ENCODE data around the gene CST11. TPM values are rescaled to one million over a fixed set of nuclear protein-coding genes. Genes with fewer than 3 reads are reported as not detected.

CST11 gene, protein sequence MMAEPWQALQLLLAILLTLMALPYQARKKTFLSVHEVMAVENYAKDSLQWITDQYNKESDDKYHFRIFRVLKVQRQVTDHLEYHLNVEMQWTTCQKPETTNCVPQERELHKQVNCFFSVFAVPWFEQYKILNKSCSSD
- not detected in 2 replicates for total RNA-seq (2022)
- not detected for Bru-seq, nascent RNA
- BruChase-seq, experiment 1, labeled RNA remaining after a 6-hour chase, result not detected
- BruChase-seq, experiment 2, labeled RNA remaining after a 2-hour chase, result not detected
- long read RNA-seq, result 0 reads

DNA sequence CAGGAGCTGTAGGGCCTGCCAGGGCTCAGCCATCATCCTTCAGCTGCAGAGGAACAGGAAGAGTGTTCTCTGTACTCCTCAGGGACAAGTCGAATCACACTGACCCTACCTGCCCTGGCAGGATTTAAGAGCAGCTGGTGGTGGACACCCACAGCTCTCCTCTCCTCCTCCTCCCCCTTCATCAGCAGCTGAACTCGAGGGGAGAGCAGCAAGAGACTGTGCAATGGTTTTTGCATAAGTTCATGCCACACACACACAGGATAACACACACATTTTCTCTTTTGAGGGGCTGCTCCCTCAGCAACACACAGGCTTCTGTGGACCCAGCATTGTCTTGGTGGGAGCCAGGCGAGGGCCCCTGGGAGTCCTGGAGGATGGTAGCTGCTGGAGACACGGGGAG lies at the start of gene CST11:
CST11 (minus strand) TSS at position 101 of the 400 bp plus-strand sequence; CDS start at position 36, 65 bp downstream.
- H3K27me3 Mint-ChIP-seq (ENCODE audit: unreplicated experiment), result peaks cover 33% of the 10 kb centered on the region
- H3K9me3 Mint-ChIP-seq (ENCODE audit: low read depth, unreplicated experiment), result no peaks in the 10 kb centered on the region
- CTCF ChIA-PET, result no interaction called here
- no peaks in the 10 kb centered on the region for H3K36me3 Mint-ChIP-seq (ENCODE audit: insufficient read depth, unreplicated experiment)
- DNase-seq, result no peak
- H3K27ac Mint-ChIP-seq (ENCODE audit: unreplicated experiment), result no peak within 1 kb of the TSS
- H3K4me3 Mint-ChIP-seq (ENCODE audit: low read depth, unreplicated experiment), result no peak within 1 kb of the TSS
- intact Hi-C loops (cut with micrococcal nuclease; ENCODE audit: unreplicated experiment), result no loop called here
- TF ChIP-seq, protein P1, sequence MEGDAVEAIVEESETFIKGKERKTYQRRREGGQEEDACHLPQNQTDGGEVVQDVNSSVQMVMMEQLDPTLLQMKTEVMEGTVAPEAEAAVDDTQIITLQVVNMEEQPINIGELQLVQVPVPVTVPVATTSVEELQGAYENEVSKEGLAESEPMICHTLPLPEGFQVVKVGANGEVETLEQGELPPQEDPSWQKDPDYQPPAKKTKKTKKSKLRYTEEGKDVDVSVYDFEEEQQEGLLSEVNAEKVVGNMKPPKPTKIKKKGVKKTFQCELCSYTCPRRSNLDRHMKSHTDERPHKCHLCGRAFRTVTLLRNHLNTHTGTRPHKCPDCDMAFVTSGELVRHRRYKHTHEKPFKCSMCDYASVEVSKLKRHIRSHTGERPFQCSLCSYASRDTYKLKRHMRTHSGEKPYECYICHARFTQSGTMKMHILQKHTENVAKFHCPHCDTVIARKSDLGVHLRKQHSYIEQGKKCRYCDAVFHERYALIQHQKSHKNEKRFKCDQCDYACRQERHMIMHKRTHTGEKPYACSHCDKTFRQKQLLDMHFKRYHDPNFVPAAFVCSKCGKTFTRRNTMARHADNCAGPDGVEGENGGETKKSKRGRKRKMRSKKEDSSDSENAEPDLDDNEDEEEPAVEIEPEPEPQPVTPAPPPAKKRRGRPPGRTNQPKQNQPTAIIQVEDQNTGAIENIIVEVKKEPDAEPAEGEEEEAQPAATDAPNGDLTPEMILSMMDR (IDR thresholded peaks at IDR 0.05; ENCODE audit: unreplicated experiment), result no peak
- no TSS peak for BruUV-seq (replicated peaks)
- no peaks in the 10 kb centered on the region for H3K4me1 Mint-ChIP-seq (ENCODE audit: low read depth, unreplicated experiment)

DNA sequence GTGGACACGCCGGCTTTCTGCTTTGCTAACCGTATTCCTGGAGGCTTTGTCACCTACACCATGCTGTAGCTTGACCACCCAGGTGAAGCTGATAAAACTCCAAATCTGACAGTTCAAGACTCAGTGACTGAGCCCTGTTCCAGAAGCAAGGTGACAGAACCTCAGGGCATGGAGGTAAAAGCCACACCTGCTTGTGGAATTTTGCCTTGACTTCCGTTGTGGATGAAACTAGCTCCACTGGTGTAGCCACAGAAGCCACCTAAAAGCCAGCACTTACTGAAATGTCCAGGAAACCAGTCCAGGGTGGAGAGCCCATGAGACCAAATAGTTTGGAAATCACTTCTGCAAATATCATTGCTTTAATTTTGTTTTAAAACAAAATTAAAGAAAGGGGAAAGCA lies 49.2 kb upstream of the CST11 start:
- intact Hi-C loops (cut with micrococcal nuclease; ENCODE audit: unreplicated experiment), result no loop called here
- CTCF ChIA-PET, result no interaction called here
- TF ChIP-seq, protein P1 (IDR thresholded peaks at IDR 0.05; ENCODE audit: unreplicated experiment), result no peak
- Mint-ChIP-seq H3K4me1 (ENCODE audit: low read depth, unreplicated experiment) (no peaks in the 10 kb centered on the region), H3K27ac (ENCODE audit: unreplicated experiment) (no peak overlapping the region), H3K36me3 (ENCODE audit: insufficient read depth, unreplicated experiment) (no peaks in the 10 kb centered on the region), H3K27me3 (ENCODE audit: unreplicated experiment) (peaks cover 30% of the 10 kb centered on the region), H3K4me3 (ENCODE audit: low read depth, unreplicated experiment) (no peak overlapping the region), H3K9me3 (ENCODE audit: low read depth, unreplicated experiment) (no peaks in the 10 kb centered on the region)
- no TSS peak for BruUV-seq (replicated peaks)
- DNase-seq, result no peak

DNA sequence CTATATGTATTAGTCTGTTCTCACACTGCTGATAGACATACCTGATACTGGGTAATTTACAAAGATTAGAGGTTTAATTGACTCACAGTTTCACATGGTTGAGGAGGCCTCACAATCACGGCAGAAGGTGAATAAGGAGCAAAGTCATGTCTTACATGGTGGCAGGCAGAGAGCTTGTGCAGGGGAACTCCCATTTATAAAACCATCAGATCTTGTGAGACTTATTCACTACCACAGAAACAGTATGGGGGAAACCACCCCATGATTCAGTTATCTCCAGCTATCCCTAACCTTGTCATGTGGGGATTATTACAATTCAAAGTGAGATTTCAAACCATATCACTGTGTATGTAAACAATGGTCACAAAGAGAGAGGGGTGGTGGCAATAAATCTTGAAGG lies 44.9 kb upstream of the CST11 start:
- no peak for DNase-seq
- peaks cover 30% of the 10 kb centered on the region for H3K27me3 Mint-ChIP-seq (ENCODE audit: unreplicated experiment)
- H3K9me3 Mint-ChIP-seq (ENCODE audit: low read depth, unreplicated experiment), result no peaks in the 10 kb centered on the region
- BruUV-seq (replicated peaks), result no TSS peak
- no peaks in the 10 kb centered on the region for H3K4me1 Mint-ChIP-seq (ENCODE audit: low read depth, unreplicated experiment)
- no peak overlapping the region for H3K27ac Mint-ChIP-seq (ENCODE audit: unreplicated experiment)
- no peak overlapping the region for H3K4me3 Mint-ChIP-seq (ENCODE audit: low read depth, unreplicated experiment)
- CTCF ChIA-PET, result no interaction called here
- TF ChIP-seq, protein P1 (IDR thresholded peaks at IDR 0.05; ENCODE audit: unreplicated experiment), result no peak
- intact Hi-C loops (cut with micrococcal nuclease; ENCODE audit: unreplicated experiment), result no loop called here
- no peaks in the 10 kb centered on the region for H3K36me3 Mint-ChIP-seq (ENCODE audit: insufficient read depth, unreplicated experiment)

DNA sequence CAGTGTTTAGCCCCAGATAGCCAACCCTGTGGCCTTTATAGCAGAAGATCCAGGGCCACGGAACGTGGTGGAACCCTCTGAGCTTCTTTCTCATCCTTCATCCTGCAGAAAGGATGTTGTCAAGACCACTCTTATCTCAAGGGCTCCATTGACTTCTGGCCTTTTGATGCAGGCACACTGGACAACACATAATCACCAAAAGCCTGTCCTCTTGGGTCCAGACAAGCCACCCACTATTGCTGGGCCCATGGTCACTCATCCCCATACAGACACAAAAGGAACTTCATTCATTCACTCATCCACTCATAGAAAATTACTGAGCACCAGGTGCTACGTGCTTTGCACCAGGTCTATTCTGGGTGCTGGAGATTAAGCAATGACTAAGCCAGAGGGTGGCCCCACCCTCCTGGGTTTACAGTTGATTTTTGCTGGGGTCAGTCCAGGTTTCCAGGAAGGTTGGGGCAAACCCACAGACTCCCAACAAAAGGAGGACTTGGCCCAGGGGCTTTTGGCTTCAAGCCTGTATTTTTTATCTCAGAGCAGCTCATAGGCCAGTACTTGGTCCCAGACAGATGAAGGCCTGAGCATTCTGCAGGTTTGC lies 40.6 kb upstream of the CST11 start:
- Mint-ChIP-seq H3K36me3 (ENCODE audit: insufficient read depth, unreplicated experiment) (no peaks in the 10 kb centered on the region), H3K4me3 (ENCODE audit: low read depth, unreplicated experiment) (no peak overlapping the region), H3K9me3 (ENCODE audit: low read depth, unreplicated experiment) (no peaks in the 10 kb centered on the region), H3K27me3 (ENCODE audit: unreplicated experiment) (peaks cover 11% of the 10 kb centered on the region), H3K4me1 (ENCODE audit: low read depth, unreplicated experiment) (no peaks in the 10 kb centered on the region), H3K27ac (ENCODE audit: unreplicated experiment) (no peak overlapping the region)
- DNase-seq, result no peak
- TF ChIP-seq, protein P1 (IDR thresholded peaks at IDR 0.05; ENCODE audit: unreplicated experiment), result no peak
- CTCF ChIA-PET, result no interaction called here
- no TSS peak for BruUV-seq (replicated peaks)
- intact Hi-C loops (cut with micrococcal nuclease; ENCODE audit: unreplicated experiment), result no loop called here
